GM21737 (cell line): ENCODE data around the gene TBC1D9.
"Not testable (repeated sequence)": the region's sequence is repeated elsewhere in the genome, so short reads cannot be mapped to it uniquely, and the experiment has no call there.

Source experiments
- ATAC-seq: cut with Tn5 transposase; IDR thresholded peaks from one replicate; pipeline ENCODE4 v1.9.1; 2021; ENCODE audit warnings: mild to moderate bottlenecking, moderate library complexity; ENCODE audit not compliant: unreplicated experiment

Gene TBC1D9

DNA sequence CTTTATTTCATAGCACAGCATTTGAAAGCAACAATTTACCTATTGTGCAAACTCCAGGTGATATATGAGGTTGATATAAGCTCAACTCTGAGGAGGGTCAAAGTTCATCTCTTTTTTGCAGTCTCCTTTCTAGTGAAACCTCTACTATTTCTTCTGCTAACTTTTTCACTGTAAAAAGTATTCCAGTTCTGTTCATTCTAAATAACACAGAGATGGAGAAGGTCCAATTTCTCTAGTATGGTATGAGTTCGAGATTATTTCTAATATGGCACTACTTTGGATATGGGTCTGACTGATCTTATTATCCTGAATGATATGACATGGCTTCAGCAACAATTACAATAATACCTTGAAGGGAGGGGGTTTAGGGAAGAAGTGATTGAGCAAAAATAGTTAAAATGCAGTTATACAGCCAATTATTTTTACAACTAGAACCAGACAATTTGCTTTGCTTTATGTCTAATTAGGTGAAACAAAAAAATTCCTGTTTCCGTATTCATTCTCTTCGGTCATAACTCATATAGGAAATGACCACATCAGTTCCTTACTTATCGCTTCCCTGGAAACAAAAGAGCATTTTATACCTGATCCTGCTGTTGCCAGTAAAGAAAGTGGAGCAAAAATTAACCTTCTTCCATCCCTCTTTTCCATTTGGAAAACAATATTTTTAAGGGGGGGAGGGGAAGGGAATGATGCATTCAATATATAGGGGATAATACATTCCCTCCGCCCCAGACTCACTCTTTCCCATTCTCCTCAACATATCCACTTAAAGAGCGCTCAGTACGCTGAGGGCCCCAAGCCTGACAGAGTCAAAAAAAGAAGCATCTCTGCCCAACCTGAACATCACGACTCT is 1.0 kb downstream of the TBC1D9 start:
- no peak for ATAC-seq

DNA sequence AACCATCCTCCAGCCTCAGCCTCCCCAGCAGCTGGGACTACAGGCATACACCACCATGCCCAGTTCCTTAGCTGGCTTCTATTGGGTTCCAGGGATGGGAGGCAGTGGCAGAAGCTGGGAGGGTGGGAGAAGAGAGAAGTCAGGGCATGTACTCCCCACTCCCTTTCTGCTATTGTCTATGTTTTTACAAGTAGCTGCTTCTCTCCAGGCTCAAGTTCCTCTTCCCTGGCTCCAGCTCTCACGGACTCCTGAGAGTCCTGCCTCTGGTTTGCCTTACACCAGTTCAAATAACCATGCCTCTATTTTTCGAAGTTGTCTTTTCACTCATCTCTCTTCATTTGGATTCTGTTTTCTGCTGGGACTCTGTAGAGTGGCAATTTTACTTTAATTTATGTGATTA is 2.9 kb downstream of the TBC1D9 start:
- ATAC-seq = no peak

DNA sequence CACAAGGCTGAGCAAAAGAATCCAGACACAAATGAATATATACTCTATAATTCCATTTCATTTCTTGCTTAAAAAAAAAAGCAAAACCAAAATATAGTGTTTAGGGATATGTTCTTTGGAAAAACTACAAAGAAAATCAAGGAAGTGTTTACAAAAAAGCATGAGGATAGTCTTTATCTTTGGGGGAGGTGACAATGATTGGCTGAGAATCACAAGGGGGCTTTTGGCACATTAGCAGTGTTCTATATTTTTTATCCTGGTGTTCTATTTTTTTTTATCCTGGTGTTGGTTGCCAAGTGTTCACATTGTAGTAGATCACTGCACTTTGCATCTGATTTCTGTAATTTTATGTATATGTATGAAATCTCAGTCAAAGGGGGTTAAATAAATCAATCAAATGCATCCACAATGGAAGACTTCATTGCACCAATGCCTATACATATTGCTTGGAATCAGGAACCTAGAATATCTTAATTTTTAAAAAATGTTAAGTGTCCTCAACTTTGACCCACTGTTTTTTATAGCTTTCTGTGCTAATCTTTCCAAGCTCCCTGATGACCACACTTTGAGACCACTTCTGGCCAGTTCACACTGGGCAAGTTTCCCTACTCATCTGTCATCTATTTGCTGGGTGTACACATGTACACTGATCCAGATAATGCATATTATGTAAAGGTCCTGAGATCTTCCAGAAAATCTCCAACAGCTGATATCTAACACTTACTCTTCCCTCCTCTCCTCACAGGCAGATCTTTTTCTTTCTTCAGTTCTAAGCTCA is 3.7 kb downstream of the TBC1D9 start:
- ATAC-seq = no peak

GRCh38 chr4:140750470-140750869 is 5.7 kb downstream of the TBC1D9 start:
- ATAC-seq = no peak

DNA sequence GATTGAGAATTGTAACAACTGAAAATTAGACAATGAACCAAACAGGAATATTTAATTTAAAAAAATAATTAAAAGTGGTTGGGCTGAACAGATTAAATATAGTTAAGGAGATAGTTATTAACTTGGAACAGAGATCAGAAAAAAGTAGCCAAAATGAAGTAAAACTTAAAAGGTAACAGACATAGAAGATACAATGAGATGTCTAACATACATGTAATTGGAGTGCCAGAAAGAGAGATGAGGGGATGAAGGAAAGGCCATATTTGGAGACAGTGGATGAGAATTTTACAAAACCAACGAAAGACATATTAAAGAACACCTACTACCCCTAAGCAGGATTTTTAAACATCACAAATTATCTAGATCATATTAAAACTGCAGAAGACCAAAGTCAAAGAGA is 8.0 kb downstream of the TBC1D9 start:
- ATAC-seq = no peak

DNA sequence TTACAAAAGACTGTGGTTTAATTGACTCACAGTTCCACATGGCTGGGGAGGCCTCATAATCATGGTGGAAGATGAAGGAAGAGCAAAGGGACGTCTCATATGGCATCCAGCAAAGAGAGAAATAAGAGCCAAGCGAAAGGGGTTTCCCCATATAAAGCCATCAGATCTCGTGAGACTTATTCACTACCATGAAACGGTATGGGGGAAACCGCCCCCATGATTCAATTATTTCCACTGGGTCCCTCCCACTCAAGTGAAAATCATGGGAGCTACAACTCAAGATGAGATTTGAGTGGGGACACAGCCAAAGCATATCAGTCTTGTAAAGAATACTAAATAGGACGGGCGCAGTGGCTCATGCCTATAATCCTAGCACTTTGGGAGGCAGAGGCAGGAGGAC is 9.6 kb downstream of the TBC1D9 start:
- ATAC-seq = not testable (repeated sequence)

DNA sequence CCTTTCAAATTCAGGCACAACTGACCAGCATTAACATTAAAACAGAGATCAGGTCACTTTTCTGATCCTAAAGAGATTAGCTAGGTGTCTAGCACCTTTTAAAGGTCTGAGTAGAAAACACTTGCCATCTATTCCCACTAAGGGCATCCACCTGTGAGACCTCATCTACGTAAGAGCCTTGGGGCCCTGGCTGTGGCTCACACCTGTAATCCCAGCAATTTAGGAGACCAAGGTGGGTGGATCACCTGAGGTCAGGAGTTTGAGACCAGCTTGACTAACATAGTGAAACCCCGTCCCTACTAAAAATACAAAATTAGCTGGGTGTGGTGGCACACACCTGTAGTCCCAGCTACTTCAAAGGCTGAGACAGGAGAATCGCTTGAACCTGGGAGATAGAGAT is 11.8 kb downstream of the TBC1D9 start:
- no peak for ATAC-seq

GRCh38 chr4:140743194-140743931 is 12.8 kb downstream of the TBC1D9 start:
- ATAC-seq = peak; percentile 67

DNA sequence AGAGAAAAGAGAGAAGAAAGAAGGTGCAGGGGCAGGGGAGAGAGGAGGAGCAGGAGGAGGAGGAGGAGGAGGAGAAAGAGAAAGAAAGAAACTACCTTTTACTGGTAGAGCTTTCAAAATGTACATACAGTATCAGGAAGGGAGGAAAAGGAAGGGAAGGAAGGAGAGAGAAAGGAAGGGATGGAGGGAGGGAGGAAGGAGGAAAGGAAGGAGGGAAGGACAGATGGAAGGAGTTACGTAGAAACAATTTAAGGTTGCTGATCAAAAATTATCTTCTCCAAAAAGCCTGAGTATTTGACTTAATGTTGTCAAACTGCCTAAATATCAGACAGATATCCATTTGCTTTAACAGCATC is 13.4 kb downstream of the TBC1D9 start:
- ATAC-seq = peak; percentile 26

DNA sequence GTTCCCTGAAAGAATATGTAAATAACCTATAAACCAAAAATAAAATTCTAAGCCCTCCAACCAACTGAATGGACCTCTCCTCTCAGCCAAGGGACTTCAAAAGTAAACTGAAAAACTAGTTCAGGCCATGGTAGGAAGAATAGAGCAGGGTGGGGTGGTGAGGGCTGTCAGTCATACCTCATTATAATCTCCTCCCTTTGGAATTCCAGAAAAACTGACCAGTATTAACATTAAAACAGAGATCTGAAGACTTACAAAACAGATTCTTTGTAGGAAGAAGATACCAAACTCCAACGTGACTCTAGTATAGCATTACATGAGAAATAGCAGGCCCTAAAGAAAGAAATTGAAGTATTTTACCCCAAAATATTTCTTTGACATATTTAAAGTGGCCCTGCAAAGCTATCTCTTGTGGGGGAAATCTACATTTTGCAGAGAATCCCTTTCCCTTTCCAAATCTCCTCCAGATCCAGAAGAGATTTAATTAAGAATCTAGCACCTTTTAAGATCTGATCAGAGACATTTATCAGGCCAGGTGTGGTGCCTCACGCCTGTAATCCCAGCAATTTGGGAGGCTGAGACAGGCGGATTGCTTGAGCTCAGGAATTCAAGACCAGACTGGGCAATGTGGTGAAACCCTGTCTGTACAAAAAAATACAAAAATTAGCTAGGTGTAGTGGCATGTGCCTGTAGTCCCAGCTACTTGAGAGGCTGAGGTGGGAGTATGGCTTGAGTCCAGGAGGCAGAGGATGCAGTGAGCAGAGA is 15.1 kb downstream of the TBC1D9 start:
- ATAC-seq = no peak

DNA sequence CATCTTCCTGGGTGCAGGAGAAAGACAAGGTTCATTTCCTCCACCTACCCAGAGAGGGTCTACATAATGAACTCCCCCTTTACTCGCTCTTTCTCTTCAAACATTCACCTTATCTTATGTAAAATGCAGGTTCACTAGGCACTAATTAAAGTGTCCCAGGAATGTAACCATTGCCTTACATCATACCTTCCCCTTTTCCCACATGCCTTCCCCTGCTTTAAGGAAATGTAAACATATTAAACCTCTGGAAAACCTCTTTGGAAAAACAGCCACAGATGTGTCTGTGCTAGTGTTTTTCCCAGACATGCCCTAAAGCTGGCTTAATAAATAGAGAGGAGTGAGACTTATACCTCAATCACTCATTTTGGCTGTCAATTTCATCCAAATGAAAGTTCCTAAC is 15.8 kb downstream of the TBC1D9 start:
- no peak for ATAC-seq

DNA sequence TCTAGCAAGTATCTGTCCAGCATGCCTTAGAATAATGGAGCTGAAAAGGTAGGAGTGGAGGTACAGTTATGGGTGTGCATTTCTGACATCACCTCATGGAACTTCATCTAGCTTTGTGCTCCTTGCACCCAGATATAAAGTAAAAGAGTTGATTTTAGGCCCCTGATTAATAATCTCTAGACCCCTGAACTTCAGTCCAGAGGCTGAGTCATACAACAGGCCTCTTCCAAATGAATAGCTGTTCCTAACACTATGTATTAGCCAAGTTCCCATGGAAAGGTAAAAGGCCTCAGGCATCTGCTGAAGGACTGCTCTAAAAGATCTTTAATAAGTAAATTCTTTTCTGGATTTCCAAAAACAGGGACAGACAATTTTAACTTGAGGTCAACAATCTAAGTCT is 16.2 kb downstream of the TBC1D9 start:
- ATAC-seq = no peak

GRCh38 chr4:140738139-140738538 is 18.0 kb downstream of the TBC1D9 start:
- no peak for ATAC-seq

- no peak for ATAC-seq
Measured at GRCh38 chr4:140736669-140737343, 19.4 kb downstream of the TBC1D9 start.

DNA sequence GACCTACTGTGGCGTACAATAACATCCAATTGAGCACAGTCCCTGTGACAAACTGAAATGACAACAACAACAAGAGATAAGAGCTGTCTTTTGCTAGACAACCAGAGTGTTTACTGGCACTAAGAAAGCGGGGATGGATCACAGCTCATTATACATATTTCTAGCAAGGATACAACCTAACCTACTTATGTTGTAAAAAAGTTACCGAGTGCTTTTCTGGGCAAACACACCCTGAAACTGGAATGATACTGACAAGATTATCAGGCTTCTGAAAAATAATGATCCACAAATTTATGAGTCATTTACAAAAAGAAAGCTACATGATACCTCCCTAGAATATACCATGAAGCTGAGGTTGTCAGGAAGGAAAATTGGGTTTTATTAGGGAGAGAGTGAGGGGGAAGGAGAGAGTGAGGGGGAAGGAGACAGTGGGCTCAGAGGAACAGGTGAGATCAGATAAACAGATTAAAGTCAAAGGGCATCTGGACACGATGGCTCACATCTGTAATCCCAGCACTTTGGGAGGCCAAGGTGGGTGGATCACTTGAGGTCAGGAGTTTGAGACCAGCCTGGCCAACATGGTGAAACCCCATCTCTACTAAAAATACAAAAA is 20.3 kb downstream of the TBC1D9 start:
- no peak for ATAC-seq

DNA sequence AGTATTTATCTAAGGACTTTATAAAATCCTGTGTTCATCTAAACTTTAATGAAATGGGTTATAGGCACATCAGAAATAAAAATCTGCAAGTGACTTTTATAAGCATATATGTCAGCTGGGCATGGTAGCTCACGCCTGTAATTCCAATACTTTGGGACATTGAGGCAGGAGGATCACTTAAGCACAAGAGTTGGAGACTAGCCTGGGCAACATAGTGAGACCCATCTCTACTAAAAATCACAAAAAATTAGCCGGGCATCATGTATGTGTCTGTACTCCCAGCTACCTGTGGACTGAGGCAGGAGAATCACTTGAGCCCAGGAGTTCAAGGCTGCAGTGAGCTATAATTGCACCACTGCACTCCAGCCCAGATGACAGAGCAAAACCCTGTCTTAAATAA is 20.9 kb downstream of the TBC1D9 start:
- ATAC-seq = no peak

GRCh38 chr4:140732780-140733179 is 23.4 kb downstream of the TBC1D9 start:
- no peak for ATAC-seq

DNA sequence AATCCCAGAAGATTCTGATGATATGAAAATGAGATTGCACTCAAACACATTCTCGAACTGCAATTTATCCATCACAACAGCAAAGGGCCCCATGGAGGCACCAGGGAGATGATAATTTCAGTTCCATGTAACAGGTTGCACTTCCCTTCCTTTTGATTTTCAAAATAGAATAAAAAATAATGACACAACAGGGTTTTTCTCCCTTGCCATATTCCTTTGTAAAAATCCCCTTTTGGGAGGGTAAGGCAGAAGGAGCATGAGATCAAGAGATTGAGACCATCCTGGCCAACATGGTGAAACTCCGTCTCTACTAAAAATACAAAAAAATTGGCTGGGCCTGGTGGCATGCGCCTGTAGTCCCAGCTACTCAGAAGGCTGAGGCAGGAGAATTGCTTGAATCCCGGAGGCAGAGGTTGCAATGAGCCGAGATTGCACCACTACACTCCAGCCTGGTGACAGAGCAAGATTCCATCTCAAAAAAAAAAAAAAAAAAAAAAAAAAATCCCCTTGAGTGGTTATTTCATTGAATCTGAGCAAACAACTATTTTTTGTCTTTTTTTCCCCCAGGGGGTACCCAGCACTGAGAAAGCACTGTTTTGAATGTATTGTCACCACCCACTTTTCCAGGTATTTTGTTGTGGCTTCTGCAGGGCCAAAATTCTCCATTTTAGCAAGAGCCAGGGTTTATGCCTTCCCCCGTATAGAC is 26.7 kb downstream of the TBC1D9 start:
- ATAC-seq = no peak

GRCh38 chr4:140726776-140727500 is 29.2 kb downstream of the TBC1D9 start:
- ATAC-seq = no peak
